A549 (cell line): Measurements from ENCODE around the gene SHISA6. TPM values are rescaled to one million over a fixed set of nuclear protein-coding genes. Genes with fewer than 3 reads are reported as not detected.

Experiments used
- ATAC-seq, 2 experiments: fragments of 200-7000 bp in 1 of 2; fragments of >200 bp in 1 of 2; cut with Nextera tagmentation in 1 of 2; cut with Tn5 transposase in 1 of 2; 3 replicates each; pipeline versions ENCODE4 v1.8.0 to v1.9.1; 2018 to 2020; ENCODE audit warnings: mild to moderate bottlenecking in 1 of 2, moderate library complexity in 1 of 2
- CTCF ChIA-PET: fragments of 300-600 bp; sonication (Branson Sonifier 250); formaldehyde crosslinking; extraction: SDS; loops from one replicate; lab custom pipeline; 2021; ENCODE audit warnings: antibody characterized with exemption, inconsistent platforms; lab: Yijun Ruan, JAX
- POLR2A ChIA-PET: fragments of 350-600 bp; formaldehyde crosslinking; extraction: SDS; loops from one replicate; lab custom pipeline; 2021; ENCODE audit warnings: antibody characterized with exemption, inconsistent platforms; lab: Yijun Ruan, JAX
- DNase-seq, 2 experiments: peaks; one replicate each; pipeline versions ENCODE4 v3.0.0 to v3.0.0-alpha.2; 2011 to 2016; ENCODE audit warnings: low read depth in 1 of 2, low spot score in 1 of 2
- FAIRE-seq: peaks from 2 replicates; lab custom pipeline; 2011; peaks lifted over from hg19 to GRCh38; lab: Jason Lieb, UNC
- H3K27ac ChIP-seq, 2 experiments: fragments of >200 bp; sonication (Bioruptor Twin); formaldehyde crosslinking; 3 replicates each; pipeline ENCODE4 v1.5.1; 2016 to 2017
- H3K4me1 ChIP-seq: fragments of >200 bp; sonication (Bioruptor Twin); formaldehyde crosslinking; 3 replicates; pipeline ENCODE4 v1.6.1; 2016
- H3K4me2 ChIP-seq: fragments of >200 bp; sonication (Bioruptor Twin); formaldehyde crosslinking; 3 replicates; pipeline ENCODE4 v1.6.1; 2016
- H3K4me3 ChIP-seq: fragments of >200 bp; sonication (Bioruptor Twin); formaldehyde crosslinking; 3 replicates; pipeline ENCODE4 v1.5.1; 2016
- H3K9me3 ChIP-seq: fragments of >200 bp; sonication (Bioruptor Twin); formaldehyde crosslinking; 3 replicates; pipeline ENCODE4 v1.6.1; 2016
- CHD2 ChIP-seq: fragments of 150-350 bp; IDR thresholded peaks from 2 replicates; pipeline ENCODE4 v1.6.1; 2014; ENCODE audit warnings: low read length; ENCODE audit not compliant: partially characterized antibody
- CHD4 ChIP-seq: fragments of 200-600 bp; sonication (generic); IDR thresholded peaks from 2 replicates; pipeline ENCODE4 v1.6.1; 2016; ENCODE audit warnings: antibody characterized with exemption, mild to moderate bottlenecking, borderline replicate concordance
- EP300 ChIP-seq, 2 experiments: fragments of >200 bp; sonication (Bioruptor Twin); formaldehyde crosslinking; IDR thresholded peaks; 2 replicates in 1 of 2; 3 replicates in 1 of 2; pipeline ENCODE4 v1.6.1; 2016 to 2017
- ESRRA ChIP-seq: fragments of 150-350 bp; IDR thresholded peaks from 2 replicates; pipeline ENCODE4 v1.6.1; 2014; ENCODE audit warnings: mild to moderate bottlenecking, low read length, borderline replicate concordance
- HDAC2 ChIP-seq: fragments of 200-600 bp; sonication (generic); IDR thresholded peaks from 2 replicates; pipeline ENCODE4 v1.6.1; 2016
- JUN ChIP-seq, 2 experiments: fragments of >200 bp; sonication (Bioruptor Twin); formaldehyde crosslinking; IDR thresholded peaks; 2 replicates in 1 of 2; 3 replicates in 1 of 2; pipeline ENCODE4 v1.6.1; 2016 to 2017
- MAFK ChIP-seq: fragments of 450-650 bp; IDR thresholded peaks from 2 replicates; pipeline ENCODE4 v1.6.1; 2014; ENCODE audit not compliant: partially characterized antibody
- NFE2L2 ChIP-seq: fragments of 150-350 bp; conservative IDR thresholded peaks from 2 replicates; pipeline ENCODE4 v1.6.1; 2014; ENCODE audit warnings: low read length
- NR3C1 ChIP-seq: fragments of >200 bp; sonication (Bioruptor Twin); formaldehyde crosslinking; IDR thresholded peaks from 3 replicates; pipeline ENCODE4 v1.6.1; 2017
- PHF8 ChIP-seq: fragments of 200-600 bp; sonication (generic); IDR thresholded peaks from 2 replicates; pipeline ENCODE4 v1.6.1; 2016; ENCODE audit warnings: low read depth, mild to moderate bottlenecking, antibody characterized with exemption, moderate library complexity, borderline replicate concordance
- POLR2A ChIP-seq: IDR thresholded peaks from 2 replicates; pipeline ENCODE4 v1.6.1; 2012; ENCODE audit warnings: mild to moderate bottlenecking, low read length
- POLR2AphosphoS2 ChIP-seq: conservative IDR thresholded peaks from 2 replicates; pipeline ENCODE4 v1.6.1; 2012; ENCODE audit warnings: low read length, improper control_type of control experiment, inconsistent platforms
- RCOR1 ChIP-seq: fragments of 150-350 bp; IDR thresholded peaks from 2 replicates; pipeline ENCODE4 v1.6.1; 2014; ENCODE audit warnings: antibody characterized with exemption, low read length, low read depth
- RFX5 ChIP-seq: fragments of 450-650 bp; IDR thresholded peaks from 2 replicates; pipeline ENCODE4 v1.7.1; 2014; ENCODE audit warnings: antibody characterized with exemption, mild to moderate bottlenecking, moderate library complexity
- ZFP36 ChIP-seq: fragments of 450-650 bp; IDR thresholded peaks from 2 replicates; pipeline ENCODE4 v1.6.1; 2014; ENCODE audit warnings: borderline replicate concordance; ENCODE audit not compliant: partially characterized antibody
- ZSCAN20 ChIP-seq: fragments of 250-450 bp; sonication (Bioruptor Pico); IDR thresholded peaks from 2 replicates; pipeline ENCODE4 v1.8.0; 2022; ENCODE audit warnings: mild to moderate bottlenecking, moderate library complexity
- WGBS: methylation state at CpG from one replicate; pipeline ENCODE4 v1.1.6; 2017; ENCODE audit errors: missing lambda C conversion rate; 5-methylcytosine and 5-hydroxymethylcytosine counted together
- polyA plus RNA-seq, 4 experiments: library from polyadenylated mRNA; depleted of rRNA in 3 of 4; stranded (reverse); fragments of >200 nt; fragmentation: RNase III in 1 of 4; extraction: RNeasy Plus Mini Kit Qiagen cat#74134 plus additional on column Dnase treatment in 1 of 4; gene quantifications; 2 replicates in 3 of 4; 3 replicates in 1 of 4; pipeline ENCODE4 v1.2.3, GENCODE V29; 2011 to 2017
- TF ChIP-seq, protein P1 (sequence below): fragments of 200-600 bp; sonication (generic); IDR thresholded peaks from 2 replicates; pipeline ENCODE4 v1.6.1; 2016; ENCODE audit warnings: antibody characterized with exemption, mild to moderate bottlenecking, moderate library complexity
- TF ChIP-seq, protein P2 (sequence below): fragments of 450-650 bp; IDR thresholded peaks from 2 replicates; pipeline ENCODE4 v1.6.1; 2014; ENCODE audit warnings: antibody characterized with exemption

The SHISA6 gene
- polyA plus RNA-seq, 2 of the 4 experiments (the other 2 are of a cell fraction): not detected

GRCh38 chr17:11298401-11298800 is 57.4 kb downstream of the SHISA6 start:
- Histone ChIP-seq H3K9me3 (no peaks in the 10 kb centered on the region), H3K4me2 (no peak overlapping the region), H3K4me3 (no peak overlapping the region), H3K27ac (no peak overlapping the region), H3K4me1 (no peaks in the 10 kb centered on the region)
- 6% methylated on average over 1 of the region's 1 CpG for WGBS
- DNase-seq (no peak), ATAC-seq (no peak), FAIRE-seq (no peak)
- POLR2A ChIA-PET: interaction anchor here (0.5 kb wide), 1 partner anchor 129 kb away, joined by 3 read pairs; no protein-coding TSS in a partner anchor
- CTCF ChIA-PET: interaction anchor here (1.2 to 1.5 kb wide), 3 partner anchors 52 to 156 kb away, joined by 3 read pairs; no protein-coding TSS in a partner anchor
- TF ChIP-seq CHD4 (no peak), ZFP36 (no peak), PHF8 (no peak), HDAC2 (no peak), ZSCAN20 (no peak), JUN (IDR thresholded peaks at IDR 0.05) (no peak), NFE2L2 (no peak), POLR2AphosphoS2 (no peak), ESRRA (no peak), RFX5 (no peak), NR3C1 (no peak), CHD2 (no peak)
- TF ChIP-seq, protein P1, sequence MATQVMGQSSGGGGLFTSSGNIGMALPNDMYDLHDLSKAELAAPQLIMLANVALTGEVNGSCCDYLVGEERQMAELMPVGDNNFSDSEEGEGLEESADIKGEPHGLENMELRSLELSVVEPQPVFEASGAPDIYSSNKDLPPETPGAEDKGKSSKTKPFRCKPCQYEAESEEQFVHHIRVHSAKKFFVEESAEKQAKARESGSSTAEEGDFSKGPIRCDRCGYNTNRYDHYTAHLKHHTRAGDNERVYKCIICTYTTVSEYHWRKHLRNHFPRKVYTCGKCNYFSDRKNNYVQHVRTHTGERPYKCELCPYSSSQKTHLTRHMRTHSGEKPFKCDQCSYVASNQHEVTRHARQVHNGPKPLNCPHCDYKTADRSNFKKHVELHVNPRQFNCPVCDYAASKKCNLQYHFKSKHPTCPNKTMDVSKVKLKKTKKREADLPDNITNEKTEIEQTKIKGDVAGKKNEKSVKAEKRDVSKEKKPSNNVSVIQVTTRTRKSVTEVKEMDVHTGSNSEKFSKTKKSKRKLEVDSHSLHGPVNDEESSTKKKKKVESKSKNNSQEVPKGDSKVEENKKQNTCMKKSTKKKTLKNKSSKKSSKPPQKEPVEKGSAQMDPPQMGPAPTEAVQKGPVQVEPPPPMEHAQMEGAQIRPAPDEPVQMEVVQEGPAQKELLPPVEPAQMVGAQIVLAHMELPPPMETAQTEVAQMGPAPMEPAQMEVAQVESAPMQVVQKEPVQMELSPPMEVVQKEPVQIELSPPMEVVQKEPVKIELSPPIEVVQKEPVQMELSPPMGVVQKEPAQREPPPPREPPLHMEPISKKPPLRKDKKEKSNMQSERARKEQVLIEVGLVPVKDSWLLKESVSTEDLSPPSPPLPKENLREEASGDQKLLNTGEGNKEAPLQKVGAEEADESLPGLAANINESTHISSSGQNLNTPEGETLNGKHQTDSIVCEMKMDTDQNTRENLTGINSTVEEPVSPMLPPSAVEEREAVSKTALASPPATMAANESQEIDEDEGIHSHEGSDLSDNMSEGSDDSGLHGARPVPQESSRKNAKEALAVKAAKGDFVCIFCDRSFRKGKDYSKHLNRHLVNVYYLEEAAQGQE: no peak
- TF ChIP-seq, protein P2, sequence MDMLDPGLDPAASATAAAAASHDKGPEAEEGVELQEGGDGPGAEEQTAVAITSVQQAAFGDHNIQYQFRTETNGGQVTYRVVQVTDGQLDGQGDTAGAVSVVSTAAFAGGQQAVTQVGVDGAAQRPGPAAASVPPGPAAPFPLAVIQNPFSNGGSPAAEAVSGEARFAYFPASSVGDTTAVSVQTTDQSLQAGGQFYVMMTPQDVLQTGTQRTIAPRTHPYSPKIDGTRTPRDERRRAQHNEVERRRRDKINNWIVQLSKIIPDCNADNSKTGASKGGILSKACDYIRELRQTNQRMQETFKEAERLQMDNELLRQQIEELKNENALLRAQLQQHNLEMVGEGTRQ: no peak

DNA sequence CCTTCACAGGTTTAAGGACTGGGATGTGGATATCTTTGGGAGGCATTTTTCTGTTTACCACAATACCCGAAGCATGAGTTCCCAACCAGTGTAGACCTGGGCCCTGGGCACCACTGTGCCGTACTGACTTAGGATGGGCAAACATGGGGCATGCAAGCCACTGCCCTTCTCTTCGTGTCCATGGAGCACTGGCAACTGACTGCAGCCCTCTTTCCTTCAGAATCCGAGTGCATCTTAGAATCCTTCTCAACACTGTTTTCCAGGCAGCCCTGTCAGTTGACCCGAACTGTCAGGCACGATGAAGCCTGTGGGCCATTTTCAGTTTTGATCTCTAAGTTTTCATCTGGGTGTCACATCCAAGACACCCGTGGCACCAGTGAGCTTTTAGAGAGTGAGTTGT is 59.2 kb downstream of the SHISA6 start:
- WGBS: 13% methylated on average over 7 of the region's 7 CpGs
- Histone ChIP-seq H3K4me1 (no peaks in the 10 kb centered on the region), H3K9me3 (no peaks in the 10 kb centered on the region), H3K27ac (no peak overlapping the region)
- POLR2A ChIA-PET: no interaction called here
- TF ChIP-seq MAFK: no peak
- TF ChIP-seq EP300 (IDR thresholded peaks at IDR 0.05): no peak
- no peak for TF ChIP-seq RCOR1
- TF ChIP-seq, protein P1: no peak
- TF ChIP-seq POLR2A: no peak
- TF ChIP-seq JUN (IDR thresholded peaks at IDR 0.05): no peak
- no peak for TF ChIP-seq CHD4
- TF ChIP-seq, all 56 proteins: peak for 0
- Histone ChIP-seq H3K4me2 (no peak overlapping the region), H3K4me3 (no peak overlapping the region)
- DNase-seq (no peak), ATAC-seq (no peak), FAIRE-seq (no peak)
- CTCF ChIA-PET: interaction anchor here (0.6 kb wide), 1 partner anchor 108 kb away, joined by 3 read pairs; no protein-coding TSS in a partner anchor
